ENCODE measurements around the gene EMC9. TPM values are rescaled to one million over a fixed set of nuclear protein-coding genes. Genes with fewer than 3 reads are reported as not detected.

Gene EMC9
- total RNA-seq, 4 donors from 2014 or later = 6.3 to 15.3 (median 10.0) TPM

GRCh38 chr14:24135834-24136683, 5.3 kb downstream of the EMC9 start, which contains the start of gene PSME1:
Gene PSME1, plus strand, starts transcription at chr14:24136194. Its CDS starts 69 bp downstream, at chr14:24136263.
- DNase-seq (ENCODE audit: low spot score) = peak; percentile 78
- no peak for TF ChIP-seq CTCF (IDR thresholded peaks at IDR 0.05)
- peak; percentile 97 for ATAC-seq (ENCODE audit: low FRiP score)

DNA sequence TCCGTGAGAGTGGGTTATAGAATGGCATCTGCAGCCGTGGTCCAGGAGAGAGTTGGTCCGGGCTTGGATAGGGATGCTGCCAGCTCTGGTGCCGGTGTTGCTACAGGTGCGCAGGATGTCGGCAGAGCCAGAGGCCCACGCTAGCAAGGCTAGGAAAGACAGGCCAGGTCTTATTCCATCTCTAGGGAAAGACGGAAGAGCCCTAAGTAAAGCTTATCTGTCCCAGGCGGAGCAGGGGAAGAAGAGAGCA, 5.9 kb downstream of the EMC9 start:
- TF ChIP-seq CTCF (IDR thresholded peaks at IDR 0.05) = no peak
- DNase-seq (ENCODE audit: low spot score) (no peak), ATAC-seq (ENCODE audit: low FRiP score) (no peak)

DNA sequence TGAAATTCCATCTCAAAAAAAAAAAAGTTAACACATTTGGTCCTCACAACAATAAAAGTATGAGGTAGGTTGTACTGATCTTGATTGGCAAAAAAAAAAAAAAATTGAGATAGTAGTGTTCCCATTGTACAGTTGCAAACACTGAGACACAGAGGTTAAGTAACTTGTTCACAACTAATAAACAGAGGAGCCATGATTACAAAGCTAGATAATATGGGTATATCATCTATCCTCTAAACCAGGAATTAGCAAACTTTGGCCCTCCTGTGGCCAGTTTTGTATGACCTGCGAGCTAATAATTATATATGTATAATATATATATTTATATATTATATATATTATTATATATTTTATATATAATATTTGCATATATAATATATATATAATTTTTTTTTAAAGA, 7.7 kb downstream of the EMC9 start:
- DNase-seq (ENCODE audit: low spot score) = no peak
- TF ChIP-seq CTCF (IDR thresholded peaks at IDR 0.05) = no peak
- ATAC-seq (ENCODE audit: low FRiP score) = no peak

- TF ChIP-seq CTCF (IDR thresholded peaks at IDR 0.05) = no peak
- ATAC-seq (ENCODE audit: low FRiP score) (no peak), DNase-seq (ENCODE audit: low spot score) (no peak)
Observed at GRCh38 chr14:24132976-24133375, 8.4 kb downstream of the EMC9 start.

GRCh38 chr14:24132061-24132685, 9.2 kb downstream of the EMC9 start:
- no peak for TF ChIP-seq CTCF (IDR thresholded peaks at IDR 0.05)
- ATAC-seq (ENCODE audit: low FRiP score) (no peak), DNase-seq (ENCODE audit: low spot score) (no peak)

- TF ChIP-seq CTCF (IDR thresholded peaks at IDR 0.05) = no peak
- no peak for ATAC-seq (ENCODE audit: low FRiP score)
- DNase-seq (ENCODE audit: low spot score) = no peak
Observed at GRCh38 chr14:24131549-24131966, 9.8 kb downstream of the EMC9 start.
